ENCODE results near the gene IGSF11. TPM values are rescaled to one million over a fixed set of nuclear protein-coding genes. Genes with fewer than 3 reads are reported as not detected.

The IGSF11 gene
- total and polyA plus RNA-seq, 2 donors (not counting 1 experiment from before 2014, with no cell fraction given): not detected

DNA sequence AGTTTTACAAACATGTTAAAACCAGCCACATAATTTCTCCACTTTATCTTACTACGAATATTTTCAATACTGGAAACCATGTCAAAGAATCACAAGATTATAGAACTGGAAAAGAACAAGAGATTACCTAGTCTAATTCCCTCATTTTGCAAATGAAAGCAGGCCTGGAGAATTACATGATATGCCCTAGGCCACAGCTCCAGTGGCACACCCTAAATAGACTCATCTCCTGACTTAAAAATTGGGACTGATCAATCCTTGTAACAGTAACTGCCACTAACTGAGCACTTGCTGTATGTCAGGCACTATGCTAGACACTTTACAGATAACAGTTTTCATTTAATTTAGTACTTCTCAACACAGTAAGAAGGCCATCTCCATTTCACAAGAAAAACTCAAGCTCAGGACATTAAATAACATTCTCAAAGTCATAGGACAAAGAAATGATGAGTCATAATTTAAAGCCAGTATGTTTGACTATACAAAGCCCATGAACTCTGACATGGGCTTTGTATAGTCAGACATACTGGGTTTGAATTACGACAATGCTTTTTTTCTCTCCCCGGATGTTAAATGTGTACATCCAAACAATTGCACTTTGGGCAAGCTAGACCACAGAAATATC is 9.4 kb downstream of the IGSF11 start:
- TF ChIP-seq, protein P1, sequence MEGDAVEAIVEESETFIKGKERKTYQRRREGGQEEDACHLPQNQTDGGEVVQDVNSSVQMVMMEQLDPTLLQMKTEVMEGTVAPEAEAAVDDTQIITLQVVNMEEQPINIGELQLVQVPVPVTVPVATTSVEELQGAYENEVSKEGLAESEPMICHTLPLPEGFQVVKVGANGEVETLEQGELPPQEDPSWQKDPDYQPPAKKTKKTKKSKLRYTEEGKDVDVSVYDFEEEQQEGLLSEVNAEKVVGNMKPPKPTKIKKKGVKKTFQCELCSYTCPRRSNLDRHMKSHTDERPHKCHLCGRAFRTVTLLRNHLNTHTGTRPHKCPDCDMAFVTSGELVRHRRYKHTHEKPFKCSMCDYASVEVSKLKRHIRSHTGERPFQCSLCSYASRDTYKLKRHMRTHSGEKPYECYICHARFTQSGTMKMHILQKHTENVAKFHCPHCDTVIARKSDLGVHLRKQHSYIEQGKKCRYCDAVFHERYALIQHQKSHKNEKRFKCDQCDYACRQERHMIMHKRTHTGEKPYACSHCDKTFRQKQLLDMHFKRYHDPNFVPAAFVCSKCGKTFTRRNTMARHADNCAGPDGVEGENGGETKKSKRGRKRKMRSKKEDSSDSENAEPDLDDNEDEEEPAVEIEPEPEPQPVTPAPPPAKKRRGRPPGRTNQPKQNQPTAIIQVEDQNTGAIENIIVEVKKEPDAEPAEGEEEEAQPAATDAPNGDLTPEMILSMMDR (IDR thresholded peaks at IDR 0.05): no peak
- no peak for TF ChIP-seq EZH2 (IDR thresholded peaks at IDR 0.05; ENCODE audit: borderline replicate concordance, insufficient read depth, low read depth, low read length, poor library complexity, severe bottlenecking)
- H3K4me1 ChIP-seq (ENCODE audit: control insufficient read depth in 2 of 2, insufficient read depth in 2 of 2, low read length in 2 of 2): no peaks in the 10 kb centered on the region
- peaks cover 0 to 5% (median 0%) of the 10 kb centered on the region in 4 experiments for H3K27me3 ChIP-seq (replicated peaks in 1 of 4; ENCODE audit: control extremely low read depth in 1 of 4, control insufficient read depth in 3 of 4, insufficient read depth in 4 of 4, low read length in 3 of 4)
- H3K27ac ChIP-seq (ENCODE audit: low read length in 2 of 2): no peak overlapping the region
- CTCF ChIA-PET: no interaction called here
- no peak for DNase-seq
- Mint-ChIP-seq H3K9me3 (ENCODE audit: insufficient read depth) (no peaks in the 10 kb centered on the region), H3K4me3 (no peak overlapping the region), H3K27ac (no peak overlapping the region), H3K27me3 (peaks cover 23% of the 10 kb centered on the region), H3K4me1 (no peaks in the 10 kb centered on the region)
- no peak overlapping the region for H2AFZ ChIP-seq (ENCODE audit: insufficient read depth, low read depth, low read length, poor library complexity, severe bottlenecking)
- no peak overlapping the region for H3K4me3 ChIP-seq (ENCODE audit: control extremely low read depth in 1 of 5, extremely low read depth in 1 of 5, insufficient read depth in 1 of 5, low read depth in 2 of 5, low read length in 4 of 5)
- intact Hi-C loops (cut with micrococcal nuclease): no loop called here
- no peaks in the 10 kb centered on the region for H3K36me3 ChIP-seq (replicated peaks in 1 of 2; ENCODE audit: control extremely low read depth in 1 of 2, control insufficient read depth in 1 of 2, extremely low read depth in 1 of 2, insufficient read depth in 2 of 2, low read length in 1 of 2)
- no peaks in the 10 kb centered on the region for H3K9me3 ChIP-seq (ENCODE audit: control extremely low read depth in 1 of 3, control insufficient read depth in 2 of 3, insufficient read depth in 1 of 3, low read length in 2 of 3)
- no peak overlapping the region for H3K4me2 ChIP-seq (replicated peaks; ENCODE audit: low read depth, low read length, poor library complexity, severe bottlenecking)
- POLR2A ChIA-PET: no interaction called here
- ATAC-seq (ENCODE audit: low read depth): no peak
- no peaks in the 10 kb centered on the region for H3K79me2 ChIP-seq (ENCODE audit: control insufficient read depth, insufficient read depth, low read length)
- no peaks in the 10 kb centered on the region for H4K20me1 ChIP-seq (ENCODE audit: control insufficient read depth, insufficient read depth, low read length, poor library complexity, severe bottlenecking)
- no peak overlapping the region for H3K9ac ChIP-seq (ENCODE audit: low read length)
- no CpG with 5 or more reads among the region's 3 CpGs for WGBS (ENCODE audit: insufficient coverage)

DNA sequence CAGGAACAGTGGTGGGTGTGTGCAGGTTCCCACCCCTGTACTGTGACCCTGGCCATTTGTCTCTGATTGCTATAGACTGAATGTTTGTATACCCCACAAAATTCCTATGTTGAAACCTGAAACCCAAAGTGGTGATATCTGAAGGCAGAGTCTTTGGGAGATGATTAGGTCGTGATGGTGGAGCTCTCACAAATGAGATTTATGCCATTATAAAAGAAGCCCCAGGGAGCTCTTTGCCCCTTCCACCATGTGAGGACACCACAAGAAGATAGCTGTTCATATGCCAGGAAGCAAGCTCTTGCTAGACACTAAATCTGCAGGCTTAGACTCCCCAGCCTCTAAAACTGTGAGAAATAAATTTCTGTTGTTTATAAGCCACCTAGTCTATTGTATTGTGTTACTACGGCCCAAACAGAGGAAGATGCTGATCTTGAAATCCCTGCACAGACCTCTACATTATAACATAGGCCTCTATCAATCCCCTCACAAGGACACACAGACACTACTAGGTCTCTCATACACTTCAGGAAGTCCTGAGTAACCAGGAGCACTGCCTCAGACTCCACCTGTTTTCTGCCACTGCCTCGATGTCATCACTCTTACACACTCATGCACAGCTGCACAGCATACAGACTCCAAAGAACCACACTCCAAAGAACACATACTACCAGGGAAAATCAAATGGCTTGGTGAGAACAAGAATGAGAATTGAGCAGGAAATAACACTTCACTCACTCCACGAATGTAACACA is 14.7 kb downstream of the IGSF11 start:
- no peak overlapping the region for H2AFZ ChIP-seq (ENCODE audit: insufficient read depth, low read depth, low read length, poor library complexity, severe bottlenecking)
- no peak overlapping the region for H3K4me2 ChIP-seq (replicated peaks; ENCODE audit: low read depth, low read length, poor library complexity, severe bottlenecking)
- no peak overlapping the region for H3K9ac ChIP-seq (ENCODE audit: low read length)
- peaks cover 25% of the 10 kb centered on the region for H3K27me3 Mint-ChIP-seq
- WGBS (ENCODE audit: insufficient coverage): 88% methylated on average over 1 of the region's 4 CpGs
- no peak overlapping the region for H3K4me3 Mint-ChIP-seq
- POLR2A ChIA-PET: no interaction called here
- CTCF ChIA-PET: no interaction called here
- H3K27ac ChIP-seq (ENCODE audit: low read length in 2 of 2): no peak overlapping the region
- TF ChIP-seq, protein P1 (IDR thresholded peaks at IDR 0.05): no peak
- H3K27me3 ChIP-seq (replicated peaks in 1 of 4; ENCODE audit: control extremely low read depth in 1 of 4, control insufficient read depth in 3 of 4, insufficient read depth in 4 of 4, low read length in 3 of 4): no peaks in the 10 kb centered on the region
- H4K20me1 ChIP-seq (ENCODE audit: control insufficient read depth, insufficient read depth, low read length, poor library complexity, severe bottlenecking): no peaks in the 10 kb centered on the region
- no peak for DNase-seq
- H3K4me1 Mint-ChIP-seq: no peaks in the 10 kb centered on the region
- H3K4me3 ChIP-seq (ENCODE audit: control extremely low read depth in 1 of 5, extremely low read depth in 1 of 5, insufficient read depth in 1 of 5, low read depth in 2 of 5, low read length in 4 of 5): no peak overlapping the region
- no peaks in the 10 kb centered on the region for H3K36me3 ChIP-seq (replicated peaks in 1 of 2; ENCODE audit: control extremely low read depth in 1 of 2, control insufficient read depth in 1 of 2, extremely low read depth in 1 of 2, insufficient read depth in 2 of 2, low read length in 1 of 2)
- ATAC-seq (ENCODE audit: low read depth): no peak
- H3K4me1 ChIP-seq (ENCODE audit: control insufficient read depth in 2 of 2, insufficient read depth in 2 of 2, low read length in 2 of 2): no peaks in the 10 kb centered on the region
- no peaks in the 10 kb centered on the region for H3K9me3 Mint-ChIP-seq (ENCODE audit: insufficient read depth)
- H3K27ac Mint-ChIP-seq: no peak overlapping the region
- intact Hi-C loops (cut with micrococcal nuclease): no loop called here
- no peaks in the 10 kb centered on the region for H3K9me3 ChIP-seq (ENCODE audit: control extremely low read depth in 1 of 3, control insufficient read depth in 2 of 3, insufficient read depth in 1 of 3, low read length in 2 of 3)
- no peaks in the 10 kb centered on the region for H3K79me2 ChIP-seq (ENCODE audit: control insufficient read depth, insufficient read depth, low read length)
